Measurements from ENCODE around the gene PRKAB1. TPM values are rescaled to one million over a fixed set of nuclear protein-coding genes. Genes with fewer than 3 reads are reported as not detected.

Gene PRKAB1
- total and polyA plus RNA-seq, 2 experiments from 2014 or later: 16.3 to 31.0 TPM

GRCh38 chr12:119678459-119678858 is 10.5 kb downstream of the PRKAB1 start:
- H3K36me3 Mint-ChIP-seq (ENCODE audit: low read depth): peaks cover 85% of the 10 kb centered on the region
- DNase-seq (ENCODE audit: low spot score) (no peak), ATAC-seq (no peak)
- H3K4me1 Mint-ChIP-seq: peaks cover 11% of the 10 kb centered on the region
- peaks cover 17% of the 10 kb centered on the region; the same call in 1 of the 2 replicates for H4K20me1 ChIP-seq (replicated peaks; ENCODE audit: insufficient read depth)
- H3K27me3 ChIP-seq (ENCODE audit: insufficient read depth): no peaks in the 10 kb centered on the region
- H2AFZ ChIP-seq: no peak overlapping the region
- no peak overlapping the region for H3K4me3 Mint-ChIP-seq
- H3K27me3 Mint-ChIP-seq (ENCODE audit: insufficient read depth, low read depth, poor library complexity): peaks cover 2% of the 10 kb centered on the region
- peaks cover 47% of the 10 kb centered on the region for H3K36me3 ChIP-seq (ENCODE audit: insufficient read depth)
- no peak overlapping the region for H3K27ac Mint-ChIP-seq
- no peak overlapping the region for H3K4me3 ChIP-seq
- no peak overlapping the region for H3K27ac ChIP-seq (ENCODE audit: low read depth)
- H3F3A ChIP-seq (replicated peaks; ENCODE audit: low read depth): 0 out of 2 replicates have a peak, but pooled peaks cover 4% of the 10 kb centered on the region
- no peaks in the 10 kb centered on the region for H3K4me1 ChIP-seq (ENCODE audit: insufficient read depth)
- H3K9me3 Mint-ChIP-seq: no peaks in the 10 kb centered on the region
- 0 out of 2 replicates have a peak, but pooled peaks cover 4% of the 10 kb centered on the region for H3K9me2 ChIP-seq (ENCODE audit: insufficient read depth)
- no peaks in the 10 kb centered on the region for H3K79me2 ChIP-seq (replicated peaks; ENCODE audit: insufficient read depth)
- TF ChIP-seq JUNB (IDR thresholded peaks at IDR 0.05; ENCODE audit: unreplicated experiment) (no peak), EZH2phosphoT487 (IDR thresholded peaks at IDR 0.05; ENCODE audit: unreplicated experiment) (no peak), NANOG (IDR thresholded peaks at IDR 0.05; ENCODE audit: borderline replicate concordance) (no peak), CTCF (conservative IDR thresholded peaks at IDR 0.05; ENCODE audit: low read depth in 2 of 2) (no peak), EZH2 (IDR thresholded peaks at IDR 0.05; ENCODE audit: low read depth, unreplicated experiment) (no peak), ZNF114 (CRISPR knock-in tag; IDR thresholded peaks at IDR 0.05) (no peak), STAT1 (IDR thresholded peaks at IDR 0.05; ENCODE audit: unreplicated experiment) (no peak), REST (IDR thresholded peaks at IDR 0.05; ENCODE audit: unreplicated experiment) (no peak)
- no peak overlapping the region for H3K4me2 ChIP-seq

- no peak overlapping the region for H3K4me2 ChIP-seq
- TF ChIP-seq EZH2phosphoT487 (IDR thresholded peaks at IDR 0.05; ENCODE audit: unreplicated experiment) (no peak), ZNF114 (CRISPR knock-in tag; IDR thresholded peaks at IDR 0.05) (no peak), CREB1 (CRISPR knock-in tag; IDR thresholded peaks at IDR 0.05; ENCODE audit: low read depth) (no peak), POLR2AphosphoS5 (IDR thresholded peaks at IDR 0.05; ENCODE audit: low read depth) (no peak), ZNF462 (CRISPR knock-in tag; IDR thresholded peaks at IDR 0.05) (no peak), JUNB (IDR thresholded peaks at IDR 0.05; ENCODE audit: unreplicated experiment) (no peak)
- no peaks in the 10 kb centered on the region for H3K27me3 ChIP-seq (ENCODE audit: insufficient read depth)
- no peak for DNase-seq (ENCODE audit: low spot score)
- ATAC-seq: peak; percentile 72
- H3K79me2 ChIP-seq (replicated peaks; ENCODE audit: insufficient read depth): no peaks in the 10 kb centered on the region
- Mint-ChIP-seq H3K27ac (no peak overlapping the region), H3K36me3 (ENCODE audit: low read depth) (peaks cover 82% of the 10 kb centered on the region), H3K9me3 (no peaks in the 10 kb centered on the region), H3K27me3 (ENCODE audit: insufficient read depth, low read depth, poor library complexity) (peaks cover 2% of the 10 kb centered on the region), H3K4me1 (peaks cover 11% of the 10 kb centered on the region), H3K4me3 (no peak overlapping the region)
- no peak overlapping the region for H3K27ac ChIP-seq (ENCODE audit: low read depth)
- 0 out of 2 replicates have a peak, but pooled peaks cover 3% of the 10 kb centered on the region for H3F3A ChIP-seq (replicated peaks; ENCODE audit: low read depth)
- H3K4me3 ChIP-seq: no peak overlapping the region
- no peak overlapping the region for H2AFZ ChIP-seq
- peaks cover 17% of the 10 kb centered on the region; the same call in 1 of the 2 replicates for H4K20me1 ChIP-seq (replicated peaks; ENCODE audit: insufficient read depth)
- H3K9me2 ChIP-seq (ENCODE audit: insufficient read depth): 0 out of 2 replicates have a peak, but pooled peaks cover 4% of the 10 kb centered on the region
- peaks cover 44% of the 10 kb centered on the region for H3K36me3 ChIP-seq (ENCODE audit: insufficient read depth)
- no peaks in the 10 kb centered on the region for H3K4me1 ChIP-seq (ENCODE audit: insufficient read depth)
Observed at GRCh38 chr12:119679081-119679480, 11.1 kb downstream of the PRKAB1 start.

All from GM23338 (cell line).